Natural killer cell (primary cell): ENCODE results near the gene TTC36. TPM values are rescaled to one million over a fixed set of nuclear protein-coding genes. Genes with fewer than 3 reads are reported as not detected.
"Not testable (repeated sequence)": the region's sequence is repeated elsewhere in the genome, so short reads cannot be mapped to it uniquely, and the experiment has no call there.

Experiments
- ATAC-seq, 3 donors: fragments of 150-1000 bp in 2 of 3; fragments of 200-7000 bp in 1 of 3; cut with Tn5 transposase; 1 replicate in 1 of 3; 2 replicates in 2 of 3; pipeline ENCODE4 v1.10.0; 2021; ENCODE audit warnings: mild to moderate bottlenecking in 2 of 3, moderate library complexity in 2 of 3
- DNase-seq, 2 donors: peaks; one replicate each; pipeline versions ENCODE4 v3.0.0 to v3.0.0-alpha.2; 2013 to 2021; ENCODE audit warnings: mixed read lengths in 1 of 2
- H3K27ac ChIP-seq: one replicate; pipeline ENCODE4 v1.5.1; 2013; ENCODE audit warnings: mild to moderate bottlenecking, low read length
- H3K27me3 ChIP-seq: one replicate; pipeline ENCODE4 v1.6.1; 2013; ENCODE audit warnings: low read length; ENCODE audit not compliant: control insufficient read depth, insufficient read depth
- H3K36me3 ChIP-seq: one replicate; pipeline ENCODE4 v1.6.1; 2013; ENCODE audit warnings: low read length; ENCODE audit not compliant: control insufficient read depth, insufficient read depth
- H3K4me1 ChIP-seq: one replicate; pipeline ENCODE4 v1.6.1; 2013; ENCODE audit warnings: low read length; ENCODE audit not compliant: control insufficient read depth, insufficient read depth
- H3K4me3 ChIP-seq: one replicate; pipeline ENCODE4 v1.5.1; 2013; ENCODE audit warnings: low read length
- H3K9me3 ChIP-seq: one replicate; pipeline ENCODE4 v1.6.1; 2013; ENCODE audit warnings: low read length; ENCODE audit not compliant: control insufficient read depth, insufficient read depth
- H3K27ac Mint-ChIP-seq, 2 donors: one replicate each; pipeline ENCODE4 v1.8.0; 2022; ENCODE audit warnings: mild to moderate bottlenecking in 2 of 2, mixed read lengths in 2 of 2, moderate library complexity in 1 of 2
- H3K27me3 Mint-ChIP-seq, 2 donors: one replicate each; pipeline ENCODE4 v1.8.0; 2022; ENCODE audit warnings: low read depth in 2 of 2, mixed read lengths in 2 of 2
- H3K36me3 Mint-ChIP-seq: one replicate; pipeline ENCODE4 v1.8.0; 2022; ENCODE audit warnings: mixed read lengths
- H3K4me1 Mint-ChIP-seq, 2 donors: one replicate each; pipeline ENCODE4 v1.8.0; 2022; ENCODE audit warnings: mixed read lengths in 2 of 2
- H3K4me3 Mint-ChIP-seq: one replicate; pipeline ENCODE4 v1.8.0; 2022; ENCODE audit warnings: mild to moderate bottlenecking, moderate library complexity, mixed read lengths
- H3K9me3 Mint-ChIP-seq, 2 donors: one replicate each; pipeline ENCODE4 v1.8.0; 2022; ENCODE audit warnings: mixed read lengths in 2 of 2
- CTCF ChIP-seq: fragments of 200-600 bp; IDR thresholded peaks from one replicate; pipeline ENCODE4 v1.8.0; 2022; ENCODE audit warnings: antibody characterized with exemption
- WGBS: methylation state at CpG from one replicate; pipeline ENCODE4 v1.1.7; 2013; ENCODE audit warnings: missing lambda C conversion rate; ENCODE audit not compliant: insufficient coverage; 5-methylcytosine and 5-hydroxymethylcytosine counted together
- intact Hi-C: fragments of 100-400 bp; cut with micrococcal nuclease; formaldehyde crosslinking; loops from one replicate; pipeline ENCODE4 v1.14.2; 2022
- total RNA-seq, 4 donors: library from RNA; stranded (reverse); fragments of 120-200 nt in 1 of 4; gene quantifications; one replicate each; pipeline versions ENCODE4 v1.2.3 to v1.2.4, GENCODE V29; 2013 to 2022

TTC36 gene
- total RNA-seq, 3 donors from 2014 or later (not counting 1 experiment from before 2014, with no cell fraction given), result 0.43 TPM; not detected in 2

- TF ChIP-seq CTCF, result no peak
- Mint-ChIP-seq H3K27ac (peak within 1 kb of the TSS; percentile 89 to 97), H3K27me3 (no peaks in the 10 kb centered on the region), H3K36me3 (no peaks in the 10 kb centered on the region), H3K4me3 (peak within 1 kb of the TSS; percentile 95), H3K4me1 (peaks cover 46 to 47% of the 10 kb centered on the region in 2 donors), H3K9me3 (no peaks in the 10 kb centered on the region)
- under 1% methylated on average over 50 of the region's 55 CpGs for whole genome bisulfite sequencing
- ATAC-seq (peak; percentile 83 to 91 (median 89)), DNase-seq (peak; percentile 68 to 90)
- no peaks in the 10 kb centered on the region for H3K9me3 ChIP-seq
- peaks cover 2% of the 10 kb centered on the region for H3K36me3 ChIP-seq
- H3K4me3 ChIP-seq, result peak within 1 kb of the TSS; percentile 77
- peaks cover 14% of the 10 kb centered on the region for H3K4me1 ChIP-seq
- H3K27ac ChIP-seq, result peak within 1 kb of the TSS; percentile 98
- intact Hi-C loops, result loop anchor here (5.0 kb wide), 1 partner anchor 35 kb away; the partner anchor contains the start of gene PHLDB1
- H3K27me3 ChIP-seq, result no peaks in the 10 kb centered on the region
Observed at GRCh38 chr11:118572061-118572980, 45.0 kb downstream of the TTC36 start, which contains the start of gene ARCN1. TSS of gene ARCN1 (plus strand) at chr11:118572409. CDS start at chr11:118572548, 139 bp downstream.

- Mint-ChIP-seq H3K27ac (peak overlapping the region; percentile 89 to 97), H3K9me3 (no peaks in the 10 kb centered on the region), H3K36me3 (no peaks in the 10 kb centered on the region), H3K4me3 (peak overlapping the region; percentile 95), H3K4me1 (peaks cover 51% of the 10 kb centered on the region in 2 donors), H3K27me3 (no peaks in the 10 kb centered on the region)
- intact Hi-C loops, result loop anchor here (5.0 kb wide), 1 partner anchor 34 kb away; the partner anchor contains the start of gene PHLDB1
- Histone ChIP-seq H3K36me3 (peaks cover 3% of the 10 kb centered on the region), H3K4me3 (peak overlapping the region; percentile 77), H3K27ac (peak overlapping the region; percentile 98), H3K9me3 (no peaks in the 10 kb centered on the region), H3K27me3 (no peaks in the 10 kb centered on the region), H3K4me1 (peaks cover 14% of the 10 kb centered on the region)
- TF ChIP-seq CTCF, result no peak
- WGBS, result 4% methylated on average over 8 of the region's 10 CpGs
- DNase-seq, result peak in 1 of 2 donors; percentile 64
- peak; percentile 21 to 36 (median 28) for ATAC-seq
Observed at GRCh38 chr11:118572981-118573550, 45.8 kb downstream of the TTC36 start.

GRCh38 chr11:118574636-118575035 is 47.4 kb downstream of the TTC36 start:
- peaks cover 51 to 62% of the 10 kb centered on the region in 2 donors for H3K4me1 Mint-ChIP-seq

GRCh38 chr11:118577995-118578394 is 50.7 kb downstream of the TTC36 start:
- H3K27ac ChIP-seq, ATAC-seq, H3K4me3 ChIP-seq, H3K27me3 ChIP-seq, intact Hi-C loops, DNase-seq, H3K36me3 Mint-ChIP-seq, H3K27me3 Mint-ChIP-seq, H3K27ac Mint-ChIP-seq, H3K9me3 ChIP-seq, H3K9me3 Mint-ChIP-seq, H3K4me3 Mint-ChIP-seq: not testable (repeated sequence)
- Histone ChIP-seq H3K4me1 (peaks cover 13% of the 10 kb centered on the region), H3K36me3 (peaks cover 19% of the 10 kb centered on the region)
- peaks cover 38 to 61% of the 10 kb centered on the region in 2 donors for H3K4me1 Mint-ChIP-seq

More at GRCh38 chr11:118574636-118575035, 47.4 kb downstream of the TTC36 start:
- no peaks in the 10 kb centered on the region for H3K9me3 Mint-ChIP-seq
- DNase-seq (no peak), ATAC-seq (no peak)
- no peak for TF ChIP-seq CTCF
- H3K36me3 Mint-ChIP-seq, result no peaks in the 10 kb centered on the region
- Histone ChIP-seq H3K36me3 (peaks cover 6% of the 10 kb centered on the region), H3K4me1 (peaks cover 14% of the 10 kb centered on the region), H3K27ac (no peak overlapping the region), H3K27me3 (no peaks in the 10 kb centered on the region), H3K4me3 (no peak overlapping the region), H3K9me3 (no peaks in the 10 kb centered on the region)
- H3K27ac Mint-ChIP-seq, result peak overlapping the region; percentile 42 to 70
- H3K27me3 Mint-ChIP-seq, result no peaks in the 10 kb centered on the region
- 100% methylated on average over 6 of the region's 7 CpGs for WGBS
- H3K4me3 Mint-ChIP-seq, result peak overlapping the region; percentile 81
- intact Hi-C loops, result loop anchor here (5.0 kb wide), 1 partner anchor 33 kb away; the partner anchor contains the start of gene PHLDB1
